Measurements from ENCODE around the gene EXPH5. TPM values are rescaled to one million over a fixed set of nuclear protein-coding genes. Genes with fewer than 3 reads are reported as not detected.

Gene EXPH5
- total RNA-seq, 1 experiment from 2014 or later, result 18.3 TPM

- Histone ChIP-seq H4K20me1 (ENCODE audit: insufficient read depth) (no peaks in the 10 kb centered on the region), H3K27me3 (ENCODE audit: insufficient read depth, low read length) (no peaks in the 10 kb centered on the region), H3K9me2 (ENCODE audit: insufficient read depth) (no peaks in the 10 kb centered on the region), H3K9me3 (ENCODE audit: control insufficient read depth in 1 of 2, insufficient read depth in 1 of 2, low read depth in 1 of 2, low read length in 2 of 2) (no peaks in the 10 kb centered on the region), H3K4me2 (ENCODE audit: low read length) (no peak overlapping the region), H3K27ac (ENCODE audit: low read depth, low read length) (no peak overlapping the region), H2AFZ (ENCODE audit: low read depth, low read length, poor library complexity, severe bottlenecking) (no peak overlapping the region), H3K36me3 (ENCODE audit: control insufficient read depth in 1 of 2, insufficient read depth in 2 of 2, low read length in 2 of 2) (peaks cover 0 to 3% of the 10 kb centered on the region in 2 experiments; a peak in 2 of 4 replicates), H3K9ac (ENCODE audit: low read length) (no peak overlapping the region), H3K4me1 (ENCODE audit: control insufficient read depth in 1 of 2, insufficient read depth in 2 of 2, low read length in 2 of 2) (no peaks in the 10 kb centered on the region), H3K4me3 (replicated peaks in 1 of 2; ENCODE audit: low read depth in 1 of 2, low read length in 2 of 2) (no peak overlapping the region), H3K79me2 (ENCODE audit: insufficient read depth, low read length) (no peaks in the 10 kb centered on the region)
- DNase-seq (ENCODE audit: low read depth, low spot score) (no peak), ATAC-seq (no peak)
- intact Hi-C loops (cut with micrococcal nuclease), result no loop called here
- ChIA-PET POLR2A (no interaction called here), CTCF (no interaction called here), RAD21 (ENCODE audit: low non-redundant PET in 1 of 2, low total read pairs in 2 of 2, uncharacterized antibody in 2 of 2, unreplicated experiment in 2 of 2) (no interaction called here)
- BruUV-seq (replicated peaks), result no TSS peak
- TF ChIP-seq POLR2A (IDR thresholded peaks at IDR 0.05; ENCODE audit: borderline replicate concordance, extremely low read depth, insufficient read depth, insufficient read length), result no peak
- TF ChIP-seq ZBTB33 (IDR thresholded peaks at IDR 0.05; ENCODE audit: extremely low read depth, insufficient replicate concordance, low read length), result no peak
- no peak for TF ChIP-seq YY1 (IDR thresholded peaks at IDR 0.05; ENCODE audit: extremely low read depth, insufficient replicate concordance, low read depth, low read length)
- no peak for TF ChIP-seq POLR2AphosphoS5 (IDR thresholded peaks at IDR 0.05; ENCODE audit: low read depth, low read length)
- TF ChIP-seq, protein P1, sequence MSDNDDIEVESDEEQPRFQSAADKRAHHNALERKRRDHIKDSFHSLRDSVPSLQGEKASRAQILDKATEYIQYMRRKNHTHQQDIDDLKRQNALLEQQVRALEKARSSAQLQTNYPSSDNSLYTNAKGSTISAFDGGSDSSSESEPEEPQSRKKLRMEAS (IDR thresholded peaks at IDR 0.05), result no peak
- TF ChIP-seq ELF1 (IDR thresholded peaks at IDR 0.05; ENCODE audit: borderline replicate concordance, low read depth), result no peak
- no peak for TF ChIP-seq CTCF (IDR thresholded peaks at IDR 0.05 in 2 of 3, conservative IDR thresholded peaks at IDR 0.05 in 1 of 3; ENCODE audit: borderline replicate concordance in 1 of 3, insufficient read depth in 1 of 3, low read depth in 2 of 3, low read length in 2 of 3)
- TF ChIP-seq RAD21 (IDR thresholded peaks at IDR 0.05; ENCODE audit: low read depth), result no peak
- no peak for TF ChIP-seq ZFX (IDR thresholded peaks at IDR 0.05)
- TF ChIP-seq EZH2 (IDR thresholded peaks at IDR 0.05), result no peak
Observed at GRCh38 chr11:108534274-108534882, 59.2 kb downstream of the EXPH5 start.

Measured in HCT116 (cell line).